Left cardiac atrium (tissue), 2 donors: ENCODE results near the gene TRPM3. TPM values are rescaled to one million over a fixed set of nuclear protein-coding genes. Genes with fewer than 3 reads are reported as not detected.

ENCODE experiments used
- microRNA-seq, 2 donors: library from miRNA; unstranded; fragments of <30 nt; microRNA quantifications; one replicate each; pipeline ENCODE4 v1.2.0, GENCODE V29; 2020
- total RNA-seq, 2 donors: library from RNA; stranded (reverse); fragmentation: NEBNext Ultra II Directional; extraction: Animal tissue kit (Norgen Biotek cat#: 25700); gene quantifications; one replicate each; pipeline ENCODE4 v1.2.1, GENCODE V29; 2021
- donor health status: DM: no; HTN: yes; CAD: no; lungs with severe emphysema.
- donor health status: DM: yes; HTN: yes; CAD: no.

The TRPM3 gene
- total RNA-seq, 2 donors from 2014 or later, result 0.71 to 1.2 TPM

Small RNA genes within 50 kb of the gene (microRNA-seq; reads per million reads assigned to microRNA genes)
- gene MIR204, result 161 to 304 reads per million in 2 donors
